GM18909 (cell line): ENCODE data around the gene TBXAS1.

ENCODE experiments used
- ATAC-seq: cut with Tn5 transposase; IDR thresholded peaks from one replicate; pipeline ENCODE4 v1.9.1; 2021; ENCODE audit warnings: mild to moderate bottlenecking; ENCODE audit not compliant: unreplicated experiment, poor library complexity

Gene TBXAS1

GRCh38 chr7:139940866-139941265 is 111.8 kb downstream of the TBXAS1 start:
- ATAC-seq: no peak

GRCh38 chr7:139941421-139941820 is 112.4 kb downstream of the TBXAS1 start:
- no peak for ATAC-seq

DNA sequence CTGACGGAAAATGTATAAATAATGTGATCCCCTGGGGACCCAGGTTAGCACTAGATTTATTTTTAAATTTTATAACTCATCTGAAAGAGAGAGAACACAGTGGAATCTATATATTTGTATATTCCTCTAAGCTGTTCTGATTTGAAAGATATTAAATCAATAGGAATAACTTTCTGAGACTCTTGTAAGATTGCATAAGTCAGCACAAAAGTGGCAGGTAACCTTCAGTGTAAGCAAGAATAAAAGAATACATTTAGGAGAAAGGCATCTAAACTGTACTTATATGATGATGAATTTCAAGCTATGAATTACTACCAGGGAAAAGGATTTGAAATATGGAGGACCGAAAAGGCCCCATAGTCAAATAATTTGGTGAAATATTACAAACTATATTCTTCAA is 112.8 kb downstream of the TBXAS1 start:
- ATAC-seq: no peak

- no peak for ATAC-seq
Measured at GRCh38 chr7:139942636-139943035, 113.6 kb downstream of the TBXAS1 start.

DNA sequence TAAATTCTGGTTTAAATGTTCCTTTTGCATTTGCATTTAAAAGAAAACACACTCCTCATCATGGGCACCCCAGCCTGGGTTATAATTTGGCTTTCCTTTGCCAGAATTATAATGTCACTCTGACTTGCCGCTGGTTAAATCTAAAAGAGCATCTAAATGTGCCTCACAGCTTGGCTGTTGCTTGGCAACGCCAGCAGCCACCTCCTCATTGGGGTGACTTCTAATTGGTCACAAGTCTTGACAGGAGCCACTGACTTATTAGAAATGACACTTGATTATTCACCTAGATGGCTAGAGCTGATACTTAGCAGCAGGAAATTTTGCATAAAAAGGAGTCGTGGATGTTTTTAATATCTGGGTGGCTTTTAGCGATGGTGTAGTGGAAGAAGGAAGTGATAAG is 114.3 kb downstream of the TBXAS1 start:
- no peak for ATAC-seq

DNA sequence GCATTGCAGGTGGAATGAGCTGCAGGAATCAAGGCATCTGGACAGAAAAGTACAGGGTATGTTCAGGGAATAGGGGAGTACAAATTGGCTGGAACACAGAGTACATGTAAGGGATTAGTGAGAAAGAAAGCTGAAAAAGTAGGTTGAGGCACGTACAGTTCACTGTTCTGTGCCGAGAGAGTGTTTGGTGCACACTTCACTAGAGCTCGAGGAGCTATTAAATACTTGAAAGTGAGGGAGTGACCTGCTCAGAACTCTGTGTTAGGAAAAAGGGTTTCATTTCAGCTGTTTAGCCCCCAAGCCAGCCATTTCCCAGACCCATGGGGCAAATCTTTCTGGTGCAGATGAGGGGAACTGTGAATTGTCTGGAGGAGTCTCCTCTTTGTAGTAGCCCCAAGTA is 115.2 kb downstream of the TBXAS1 start:
- no peak for ATAC-seq

- no peak for ATAC-seq
Measured at GRCh38 chr7:139946533-139946932, 117.5 kb downstream of the TBXAS1 start.

DNA sequence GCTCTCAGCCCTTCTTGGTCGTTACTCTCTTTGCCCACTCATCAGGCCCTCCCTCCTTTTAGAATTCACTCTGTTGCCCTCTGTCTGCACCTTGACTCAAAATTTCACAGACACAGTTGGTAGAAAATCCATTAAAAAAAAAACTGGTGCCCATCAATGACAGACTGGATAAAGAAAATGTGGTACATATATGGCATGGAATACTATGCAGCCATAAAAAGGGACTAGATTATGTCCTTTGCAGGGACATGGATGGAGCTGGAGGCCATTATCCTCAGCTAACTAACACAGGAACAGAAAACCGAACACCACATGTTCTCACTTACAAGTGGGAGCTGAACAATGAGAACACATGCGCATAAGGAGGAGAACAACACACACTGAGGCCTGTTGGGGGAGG is 118.0 kb downstream of the TBXAS1 start:
- no peak for ATAC-seq

- no peak for ATAC-seq
Measured at GRCh38 chr7:139948167-139948566, 119.1 kb downstream of the TBXAS1 start.

GRCh38 chr7:139948587-139949335 is 119.7 kb downstream of the TBXAS1 start:
- no peak for ATAC-seq

GRCh38 chr7:139949629-139950028 is 120.6 kb downstream of the TBXAS1 start:
- no peak for ATAC-seq

DNA sequence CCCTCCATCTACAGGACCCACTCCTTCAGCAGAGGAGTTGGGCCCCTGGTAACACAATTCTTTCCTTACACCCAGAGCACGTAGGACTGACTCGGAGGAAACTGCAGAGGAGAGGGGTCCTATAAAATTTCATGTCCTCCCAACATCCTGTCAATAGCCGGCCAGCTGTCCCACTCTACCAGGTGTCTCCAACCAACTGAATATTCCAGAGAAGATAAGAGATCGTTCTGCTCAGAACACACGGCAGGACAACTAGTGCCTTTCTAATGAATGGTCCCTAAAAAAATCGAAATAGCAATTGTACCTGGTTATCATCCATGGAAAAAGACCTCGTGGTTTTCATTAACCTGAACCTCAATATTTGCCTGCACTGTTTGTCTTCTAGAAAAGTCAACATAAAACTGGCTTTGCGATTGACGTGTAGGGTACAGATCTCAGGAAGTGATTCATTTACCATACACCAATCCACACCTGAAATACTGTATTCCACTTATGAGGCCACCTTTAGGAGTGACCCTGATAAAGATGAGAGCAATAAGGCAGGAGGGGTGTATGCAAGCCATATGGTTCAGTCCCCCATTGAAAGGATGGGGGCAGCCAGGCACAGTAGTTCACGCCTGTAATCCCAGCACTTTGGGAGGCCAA is 121.9 kb downstream of the TBXAS1 start:
- no peak for ATAC-seq

DNA sequence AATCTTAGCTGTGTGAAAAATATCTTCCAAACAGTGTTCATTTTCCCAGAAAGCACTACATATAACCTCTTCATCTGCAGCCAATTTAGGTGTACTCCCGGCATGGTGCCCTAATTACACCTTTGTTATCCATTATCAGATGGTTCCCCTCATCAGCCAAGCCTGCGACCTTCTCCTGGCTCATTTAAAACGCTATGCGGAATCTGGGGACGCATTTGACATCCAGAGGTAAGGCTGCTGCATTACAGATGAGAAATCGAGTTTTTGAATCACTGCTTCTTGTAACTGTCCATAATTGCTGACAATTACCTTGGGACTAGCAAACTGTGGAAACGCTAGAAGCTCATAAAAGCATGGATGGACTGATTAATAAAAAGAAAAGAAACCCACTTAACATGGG is 124.2 kb downstream of the TBXAS1 start:
- ATAC-seq: no peak

DNA sequence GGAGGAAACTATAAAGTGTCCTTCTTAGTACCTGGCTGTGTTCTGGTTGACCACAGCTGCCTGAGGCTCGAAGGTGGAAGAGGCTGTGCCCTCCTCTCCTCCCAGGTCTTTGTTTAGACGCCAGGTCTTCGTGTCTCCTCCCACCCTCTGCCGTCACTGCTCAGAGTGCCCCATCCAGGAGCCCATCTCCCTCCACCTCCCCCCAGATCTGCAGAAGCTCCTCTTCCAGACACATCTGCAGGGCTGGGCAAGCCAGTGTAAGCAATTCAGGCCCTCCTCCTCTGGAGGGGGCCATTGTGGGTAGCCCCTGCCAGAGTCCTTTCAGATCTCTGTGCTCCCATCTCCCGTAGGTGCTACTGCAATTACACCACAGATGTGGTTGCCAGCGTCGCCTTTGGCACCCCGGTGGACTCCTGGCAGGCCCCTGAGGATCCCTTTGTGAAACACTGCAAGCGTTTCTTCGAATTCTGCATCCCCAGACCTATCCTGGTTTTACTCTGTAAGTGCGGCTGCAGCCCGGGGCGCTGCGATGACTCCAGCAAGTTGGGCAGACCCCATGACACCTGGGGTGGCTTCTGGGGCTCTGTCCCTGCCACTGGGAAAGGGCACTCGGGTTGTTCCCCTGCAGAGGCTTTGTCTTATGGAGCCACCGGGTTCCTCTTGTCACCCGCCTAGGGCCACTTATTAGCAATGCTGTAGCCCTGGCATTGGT is 126.2 kb downstream of the TBXAS1 start:
- no peak for ATAC-seq

DNA sequence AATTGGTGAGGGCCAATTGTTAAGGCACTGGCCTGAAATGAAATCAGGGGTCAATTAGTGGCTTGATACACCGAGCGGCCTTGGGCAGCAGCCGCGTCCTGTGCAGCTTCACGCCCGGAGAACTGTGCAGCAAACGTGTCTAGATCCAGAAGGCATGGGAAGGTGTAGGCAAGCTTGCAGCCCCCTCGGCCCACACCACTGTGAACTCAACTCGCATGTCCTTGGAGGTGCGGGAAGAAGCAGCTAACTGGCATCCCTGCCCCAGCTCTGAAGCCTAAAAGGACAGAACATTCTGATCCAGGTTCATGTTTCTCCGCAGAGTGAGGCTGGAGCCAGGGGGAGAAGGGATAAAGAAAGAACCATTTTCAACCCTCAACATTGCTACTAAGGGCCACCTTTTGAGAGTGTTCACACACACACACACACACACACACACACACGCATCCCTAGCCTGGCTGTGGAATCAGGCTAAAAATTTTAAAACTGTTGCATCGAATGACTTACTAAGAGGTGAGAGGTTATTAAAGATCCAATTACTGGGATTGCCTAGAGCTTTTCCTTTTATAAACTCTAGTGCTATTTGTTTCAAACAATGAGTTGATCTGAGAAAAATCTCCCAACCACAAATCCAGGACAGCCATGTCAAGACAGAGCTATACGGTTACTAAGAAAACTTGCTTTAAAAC is 129.7 kb downstream of the TBXAS1 start:
- no peak for ATAC-seq

DNA sequence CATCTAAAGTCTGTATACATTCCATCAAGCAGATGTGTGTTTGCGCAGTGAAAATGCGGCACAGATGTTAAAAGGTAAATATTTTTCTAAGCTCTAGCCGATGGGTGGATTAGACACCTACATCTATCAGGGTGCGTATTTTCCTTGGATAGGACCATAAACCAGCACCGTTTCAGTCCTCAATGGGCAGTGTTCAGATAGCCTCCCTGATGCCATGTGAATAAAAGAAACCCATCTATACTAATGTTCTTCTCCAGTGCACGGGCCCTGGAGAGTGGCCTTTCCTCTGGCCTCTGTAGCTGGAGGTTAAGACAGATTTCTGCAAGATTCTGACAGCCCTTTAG is 130.2 kb downstream of the TBXAS1 start:
- no peak for ATAC-seq

DNA sequence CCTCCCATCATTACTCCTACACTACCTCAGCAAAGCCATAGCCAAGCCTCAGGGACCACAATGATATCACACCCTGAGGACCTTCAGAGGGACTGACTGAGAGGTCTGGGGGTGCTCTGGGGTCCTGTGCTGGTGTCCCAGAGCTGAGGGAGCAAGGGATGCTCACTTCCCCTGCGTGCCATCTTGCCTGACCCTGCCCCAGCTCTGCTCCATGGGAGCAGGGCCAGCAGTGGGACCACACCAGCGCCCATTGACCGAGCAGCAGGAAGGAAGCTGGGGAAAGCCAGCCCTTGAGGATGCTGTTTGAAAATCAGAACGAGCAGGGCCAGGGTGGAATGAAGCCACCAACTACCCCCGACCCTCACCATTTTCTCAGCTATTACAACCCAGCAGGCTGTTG is 130.7 kb downstream of the TBXAS1 start:
- ATAC-seq: no peak

DNA sequence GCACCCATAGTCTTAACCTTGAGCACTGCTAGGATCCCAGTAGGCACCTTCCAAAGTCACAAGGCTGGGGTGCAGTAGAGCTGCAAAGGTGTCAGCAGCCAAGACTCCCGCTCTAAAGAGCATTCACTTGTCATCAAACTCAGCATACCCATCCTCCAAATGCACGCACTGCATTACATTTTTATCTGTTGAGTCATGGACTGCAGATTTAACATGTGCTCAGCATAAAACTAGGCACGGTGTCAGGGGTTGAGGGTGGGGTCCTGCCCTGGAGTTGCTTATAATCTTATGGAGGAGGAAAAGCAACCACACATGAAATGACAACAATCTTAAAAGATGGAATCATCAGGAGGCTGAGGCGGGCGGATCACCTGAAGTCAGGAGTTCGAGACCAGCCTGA is 131.1 kb downstream of the TBXAS1 start:
- no peak for ATAC-seq

DNA sequence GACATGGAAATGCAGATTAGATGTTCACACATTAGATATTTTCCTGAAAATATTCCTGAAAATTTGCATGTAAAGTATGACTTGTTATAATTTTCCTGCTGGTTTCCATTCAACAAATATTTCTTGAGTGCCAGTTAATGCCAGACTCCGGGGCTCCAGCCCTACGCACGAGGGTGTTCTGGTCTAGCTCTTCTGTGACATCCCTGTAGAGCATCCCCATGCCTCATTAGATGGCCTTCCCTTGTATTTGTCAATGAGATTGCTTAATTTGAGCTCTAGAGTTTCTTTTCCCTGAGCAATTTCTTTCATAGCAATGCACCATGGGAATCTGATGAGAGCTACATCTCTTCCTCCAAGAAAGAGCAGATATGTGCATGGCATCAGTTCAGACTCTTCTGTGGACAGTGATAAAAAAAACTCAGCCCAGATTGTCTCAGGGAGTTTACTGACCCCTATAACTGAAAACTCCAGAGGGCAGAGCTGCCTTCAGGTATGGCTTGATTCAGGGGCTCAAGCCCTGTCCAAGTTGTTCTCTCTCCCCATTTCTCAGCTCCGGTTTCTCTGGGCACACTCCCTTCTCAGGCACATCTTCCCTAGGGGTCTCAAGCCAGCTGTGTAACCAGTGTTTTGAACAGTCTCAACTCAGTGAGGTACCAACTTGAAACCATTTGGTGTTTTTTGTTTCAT is 137.0 kb downstream of the TBXAS1 start:
- no peak for ATAC-seq

- no peak for ATAC-seq
Measured at GRCh38 chr7:139966949-139967348, 137.9 kb downstream of the TBXAS1 start.
